ENCODE data around the gene ZMPSTE24. TPM values are rescaled to one million over a fixed set of nuclear protein-coding genes. Genes with fewer than 3 reads are reported as not detected.
"Not testable (repeated sequence)": the region's sequence is repeated elsewhere in the genome, so short reads cannot be mapped to it uniquely, and the experiment has no call there.

The ZMPSTE24 gene
- total and polyA plus RNA-seq, 8 donors = 6.9 to 29.8 (median 12.4) TPM

GRCh38 chr1:40318476-40318875, 60.4 kb downstream of the ZMPSTE24 start:
- H3K27me3 ChIP-seq = peaks cover 0 to 10% (median 0%) of the 10 kb centered on the region in 4 donors
- ATAC-seq (no peak), DNase-seq (no peak), FAIRE-seq (no peak)
- intact Hi-C loops (cut with DNase I) = loop anchor here in 1 of 3 donors (10.0 kb wide), 1 partner anchor 84 kb away; no protein-coding TSS in a partner anchor
- no peak for TF ChIP-seq CTCF (IDR thresholded peaks at IDR 0.05)
- WGBS, 2 donors = 84 to 88% methylated on average over 4 of the region's 4 CpGs
- H3K4me3 ChIP-seq = no peak overlapping the region
- no peak overlapping the region for H3K27ac ChIP-seq
- no peaks in the 10 kb centered on the region for H3K36me3 ChIP-seq
- no peaks in the 10 kb centered on the region for H3K9me3 ChIP-seq
- H3K4me1 ChIP-seq = no peaks in the 10 kb centered on the region

- TF ChIP-seq CTCF (IDR thresholded peaks at IDR 0.05) = no peak
- WGBS, 2 donors = 87 to 94% methylated on average over 4 of the region's 4 CpGs
- no peak for FAIRE-seq
- peaks cover 0 to 10% (median 0%) of the 10 kb centered on the region in 4 donors for H3K27me3 ChIP-seq
- H3K4me1 ChIP-seq = no peaks in the 10 kb centered on the region
- no peak overlapping the region for H3K4me3 ChIP-seq
- no peak for ATAC-seq
- H3K27ac ChIP-seq = no peak overlapping the region
- intact Hi-C loops (cut with DNase I) = loop anchor here in 1 of 3 donors (10.0 kb wide), 1 partner anchor 84 kb away; no protein-coding TSS in a partner anchor
- H3K36me3 ChIP-seq = no peaks in the 10 kb centered on the region
- H3K9me3 ChIP-seq = no peaks in the 10 kb centered on the region
- no peak for DNase-seq
Observed at GRCh38 chr1:40318970-40319621, 61.1 kb downstream of the ZMPSTE24 start.

- FAIRE-seq; ATAC-seq; H3K36me3 ChIP-seq; H3K27me3 ChIP-seq; intact Hi-C loops (cut with DNase I); H3K4me3 ChIP-seq; H3K4me1 ChIP-seq; DNase-seq; H3K9me3 ChIP-seq; H3K27ac ChIP-seq: not testable (repeated sequence)
- WGBS, 2 donors = 92 to 96% methylated on average over 1 of the region's 1 CpG
Observed at GRCh38 chr1:40331403-40331802, 73.4 kb downstream of the ZMPSTE24 start.

- Histone ChIP-seq H3K36me3 (no peaks in the 10 kb centered on the region), H3K4me1 (no peaks in the 10 kb centered on the region), H3K27ac (no peak overlapping the region), H3K9me3 (no peaks in the 10 kb centered on the region), H3K27me3 (no peaks in the 10 kb centered on the region), H3K4me3 (no peak overlapping the region)
- DNase-seq (no peak), ATAC-seq (no peak), FAIRE-seq (peak; percentile 5)
- no peak for TF ChIP-seq CTCF (IDR thresholded peaks at IDR 0.05)
- 77 to 87% methylated on average over 1 of the region's 1 CpG for WGBS, 2 donors
- intact Hi-C loops (cut with DNase I) = no loop called here
Observed at GRCh38 chr1:40332695-40333094, 74.7 kb downstream of the ZMPSTE24 start.

- Histone ChIP-seq H3K27ac (no peak overlapping the region), H3K27me3 (no peaks in the 10 kb centered on the region), H3K4me3 (no peak overlapping the region), H3K9me3 (no peaks in the 10 kb centered on the region), H3K36me3 (no peaks in the 10 kb centered on the region), H3K4me1 (no peaks in the 10 kb centered on the region)
- intact Hi-C loops (cut with DNase I) = loop anchor here in 1 of 3 donors (5.0 kb wide), 1 partner anchor 185 kb away; no protein-coding TSS in a partner anchor
- no peak for FAIRE-seq
- ATAC-seq = no peak
- DNase-seq = no peak
- 77 to 80% methylated on average over 8 of the region's 8 CpGs for WGBS, 2 donors
- no peak for TF ChIP-seq CTCF (IDR thresholded peaks at IDR 0.05)
Observed at GRCh38 chr1:40337443-40337842, 79.4 kb downstream of the ZMPSTE24 start.
